Measurements from ENCODE around the gene FRAT2.

GRCh38 chr10:97297556-97298222 lies 36.8 kb downstream of the FRAT2 start:
- TF ChIP-seq YY1 (IDR thresholded peaks at IDR 0.05; ENCODE audit: insufficient read depth, insufficient read length) (no peak), ZNF274 (IDR thresholded peaks at IDR 0.05; ENCODE audit: low read depth, low read length) (no peak), SUZ12 (IDR thresholded peaks at IDR 0.05; ENCODE audit: extremely low read depth, insufficient read depth, insufficient read length) (no peak)
